GM12878 (cell line): ENCODE results near the gene HIRIP3. TPM values are rescaled to one million over a fixed set of nuclear protein-coding genes. Genes with fewer than 3 reads are reported as not detected.

ENCODE experiments used
- BHLHE40 ChIP-seq, 2 experiments: fragments of 450-650 bp in 1 of 2; IDR thresholded peaks; 2 replicates each; pipeline ENCODE4 v1.6.1; 2011 to 2017; ENCODE audit warnings: low read depth in 2 of 2, borderline replicate concordance in 1 of 2, improper control_type of control experiment in 1 of 2, low read length in 1 of 2, mild to moderate bottlenecking in 1 of 2
- CREM ChIP-seq: IDR thresholded peaks from 2 replicates; pipeline ENCODE4 v1.6.1; 2014; ENCODE audit warnings: antibody characterized with exemption, low read depth
- E4F1 ChIP-seq: fragments of 450-650 bp; IDR thresholded peaks from 2 replicates; pipeline ENCODE4 v1.6.1; 2018; ENCODE audit warnings: borderline replicate concordance, mild to moderate bottlenecking; ENCODE audit not compliant: partially characterized antibody
- EED ChIP-seq: sonication (generic); IDR thresholded peaks from 2 replicates; pipeline ENCODE4 v1.6.1; 2016; ENCODE audit warnings: antibody characterized with exemption, low read depth
- EGR1 ChIP-seq, 2 experiments: IDR thresholded peaks; 1 replicate in 1 of 2; 2 replicates in 1 of 2; pipeline ENCODE4 v1.6.1; 2011 to 2012; ENCODE audit warnings: low read depth in 2 of 2, low read length in 2 of 2, borderline replicate concordance in 1 of 2, mild to moderate bottlenecking in 1 of 2, moderate library complexity in 1 of 2
- JUND ChIP-seq: IDR thresholded peaks from 2 replicates; pipeline ENCODE4 v1.6.1; 2012; ENCODE audit warnings: low read depth, mild to moderate bottlenecking, low read length, improper control_type of control experiment, moderate library complexity
- KDM1A ChIP-seq: fragments of 200-600 bp; sonication (generic); IDR thresholded peaks from 2 replicates; pipeline ENCODE4 v1.6.1; 2016; ENCODE audit warnings: borderline replicate concordance
- KLF5 ChIP-seq: fragments of 450-650 bp; IDR thresholded peaks from 2 replicates; pipeline ENCODE4 v1.6.1; 2014; ENCODE audit warnings: mild to moderate bottlenecking; ENCODE audit not compliant: partially characterized antibody
- MXI1 ChIP-seq: fragments of 150-350 bp; IDR thresholded peaks from 2 replicates; pipeline ENCODE4 v1.6.1; 2011; ENCODE audit warnings: low read depth, mild to moderate bottlenecking, inconsistent platforms, low read length, improper control_type of control experiment
- NKRF ChIP-seq: fragments of 450-650 bp; conservative IDR thresholded peaks from 2 replicates; pipeline ENCODE4 v1.6.1; 2017; ENCODE audit warnings: mild to moderate bottlenecking, moderate library complexity
- PAX5 ChIP-seq: IDR thresholded peaks from 2 replicates; pipeline ENCODE4 v1.6.1; 2011; ENCODE audit warnings: low read depth, low read length, borderline replicate concordance
- PAX8 ChIP-seq: fragments of 450-650 bp; IDR thresholded peaks from 2 replicates; pipeline ENCODE4 v1.6.1; 2017; ENCODE audit warnings: mild to moderate bottlenecking, moderate library complexity
- TAF1 ChIP-seq: IDR thresholded peaks from 2 replicates; pipeline ENCODE4 v1.6.1; 2011; ENCODE audit warnings: mild to moderate bottlenecking, low read depth, low read length, borderline replicate concordance
- ZBTB40 ChIP-seq: fragments of 450-650 bp; IDR thresholded peaks from 2 replicates; pipeline ENCODE4 v1.6.1; 2016; ENCODE audit warnings: mild to moderate bottlenecking, moderate library complexity, borderline replicate concordance
- ZNF622 ChIP-seq: fragments of 450-650 bp; IDR thresholded peaks from 2 replicates; pipeline ENCODE4 v1.6.1; 2017; ENCODE audit warnings: mild to moderate bottlenecking, inconsistent platforms
- polyA plus RNA-seq, 11 experiments: library from polyadenylated mRNA; depleted of rRNA in 4 of 11; unstranded in 6 of 11; stranded (reverse) in 5 of 11; fragments of >200 nt; fragmentation: Nextera tagmentation in 4 of 11; fragmentation: Illumina TruSeq in 1 of 11; extraction: Ambion mirVana in 4 of 11; extraction: Trizol in 1 of 11; gene quantifications; 1 replicate in 1 of 11; 2 replicates in 10 of 11; pipeline versions ENCODE4 v1.2.1 to v1.2.3, GENCODE V29; 2011 to 2016; ENCODE audit warnings: inconsistent platforms in 2 of 11, missing spikeins in 2 of 11, low read depth in 1 of 11
- total RNA-seq, 4 experiments: library from RNA; depleted of rRNA in 3 of 4; stranded (reverse); fragments of >200 nt in 3 of 4; fragmentation: Illumina TruSeq in 1 of 4; extraction: Trizol in 1 of 4; gene quantifications; 2 replicates each; pipeline versions ENCODE4 v1.2.1 to v1.2.3, GENCODE V29; 2013 to 2021
- TF ChIP-seq, protein P1 (sequence below): IDR thresholded peaks from 2 replicates; pipeline ENCODE4 v1.6.1; 2012; ENCODE audit warnings: low read depth, low read length, improper control_type of control experiment

The HIRIP3 gene
- total and polyA plus RNA-seq, 10 of the 15 experiments (the other 5 are each of a cell fraction or from before 2014, with no cell fraction given) = 4.1 to 43.5 (median 23.9) TPM

GRCh38 chr16:29995911-29996765 is 721 bp upstream of the HIRIP3 start, which contains the start of gene INO80E (continued):
- TF ChIP-seq TAF1 (peak; percentile 83; the same call in 1 of the 2 replicates), EGR1 (IDR thresholded peaks at IDR 0.05; ENCODE audit: borderline replicate concordance in 1 of 2, low read depth in 2 of 2, low read length in 2 of 2) (peak; percentile 80 to 83), BHLHE40 (IDR thresholded peaks at IDR 0.05; ENCODE audit: borderline replicate concordance in 1 of 2, low read depth in 2 of 2, low read length in 1 of 2) (peak; percentile 90 to 97), JUND (no peak), PAX5 (peak; percentile 36; the same call in 1 of the 2 replicates), KDM1A (no peak), KLF5 (peak; percentile 43), PAX8 (0 out of 2 replicates have a peak, but pooled peaks have one; percentile 77), ZNF622 (no peak), E4F1 (peak; percentile 14), MXI1 (peak; percentile 76; the same call in 1 of the 2 replicates), ZBTB40 (peak; percentile 76; the same call in 1 of the 2 replicates), NKRF (peak; percentile 20; the same call in 1 of the 2 replicates), EED (no peak), CREM (peak; percentile 98)
- TF ChIP-seq, protein P1, sequence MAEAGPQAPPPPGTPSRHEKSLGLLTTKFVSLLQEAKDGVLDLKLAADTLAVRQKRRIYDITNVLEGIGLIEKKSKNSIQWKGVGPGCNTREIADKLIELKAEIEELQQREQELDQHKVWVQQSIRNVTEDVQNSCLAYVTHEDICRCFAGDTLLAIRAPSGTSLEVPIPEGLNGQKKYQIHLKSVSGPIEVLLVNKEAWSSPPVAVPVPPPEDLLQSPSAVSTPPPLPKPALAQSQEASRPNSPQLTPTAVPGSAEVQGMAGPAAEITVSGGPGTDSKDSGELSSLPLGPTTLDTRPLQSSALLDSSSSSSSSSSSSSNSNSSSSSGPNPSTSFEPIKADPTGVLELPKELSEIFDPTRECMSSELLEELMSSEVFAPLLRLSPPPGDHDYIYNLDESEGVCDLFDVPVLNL = peak; percentile 47; the same call in 1 of the 2 replicates
